H1 (cell line): Measurements from ENCODE around the gene SNX24. TPM values are rescaled to one million over a fixed set of nuclear protein-coding genes. Genes with fewer than 3 reads are reported as not detected.

Experiments used
- ASH2L ChIP-seq: fragments of 200-600, 300-600 bp; sonication (generic); IDR thresholded peaks from one replicate; pipeline ENCODE4 v1.7.1; 2017; ENCODE audit warnings: low read length
- CBX8 ChIP-seq: fragments of 300-800, 300-1000 bp; sonication (generic); IDR thresholded peaks from 2 replicates; pipeline ENCODE4 v1.7.1; 2016; ENCODE audit warnings: low read depth, low read length, borderline replicate concordance
- CEBPB ChIP-seq: IDR thresholded peaks from 2 replicates; pipeline ENCODE4 v1.6.1; 2012; ENCODE audit warnings: low read depth, low read length
- CREB1 ChIP-seq: IDR thresholded peaks from 2 replicates; pipeline ENCODE4 v1.6.1; 2012; ENCODE audit warnings: inconsistent platforms
- CTBP2 ChIP-seq: IDR thresholded peaks from 2 replicates; pipeline ENCODE4 v1.7.0; 2011; ENCODE audit warnings: borderline replicate concordance, mild to moderate bottlenecking, moderate library complexity, mixed read lengths, low read length; ENCODE audit not compliant: insufficient read depth, insufficient read length
- EGR1 ChIP-seq: IDR thresholded peaks from 2 replicates; pipeline ENCODE4 v1.6.1; 2011; ENCODE audit warnings: low read depth, low read length, borderline replicate concordance
- HDAC2 ChIP-seq, 2 experiments: fragments of 300-600 bp in 1 of 2; sonication (generic) in 1 of 2; IDR thresholded peaks; 2 replicates each; pipeline ENCODE4 v1.6.1; 2011 to 2012; ENCODE audit warnings: low read depth in 2 of 2, low read length in 2 of 2, mild to moderate bottlenecking in 2 of 2, moderate library complexity in 2 of 2, borderline replicate concordance in 1 of 2, inconsistent platforms in 1 of 2
- JUN ChIP-seq: IDR thresholded peaks from 2 replicates; pipeline ENCODE4 v1.6.1; 2011; ENCODE audit warnings: low read depth, mild to moderate bottlenecking, improper control_type of control experiment, low read length
- KDM1A ChIP-seq: fragments of 200-600, 300-600 bp; sonication (generic); IDR thresholded peaks from 2 replicates; pipeline ENCODE4 v1.7.1; 2016; ENCODE audit warnings: mild to moderate bottlenecking, low read length, borderline replicate concordance
- KDM4A ChIP-seq: IDR thresholded peaks from one replicate; pipeline ENCODE4 v1.7.1; 2012; ENCODE audit warnings: low read depth, mild to moderate bottlenecking, moderate library complexity, low read length, inconsistent platforms; ENCODE audit not compliant: severe bottlenecking
- PHF8 ChIP-seq: fragments of 200-600 bp; sonication (generic); conservative IDR thresholded peaks from 2 replicates; pipeline ENCODE4 v1.7.1; 2012; ENCODE audit warnings: low read depth, mild to moderate bottlenecking, inconsistent platforms, low read length, moderate library complexity
- RBBP5 ChIP-seq: IDR thresholded peaks from 2 replicates; pipeline ENCODE4 v1.7.1; 2012; ENCODE audit warnings: low read depth, mild to moderate bottlenecking, inconsistent platforms, low read length, moderate library complexity, borderline replicate concordance
- SAP30 ChIP-seq: fragments of 300-600 bp; sonication (generic); IDR thresholded peaks from 2 replicates; pipeline ENCODE4 v1.7.1; 2012; ENCODE audit warnings: low read length, moderate library complexity, mild to moderate bottlenecking, inconsistent platforms; ENCODE audit not compliant: insufficient read depth, insufficient replicate concordance
- SP2 ChIP-seq: IDR thresholded peaks from 2 replicates; pipeline ENCODE4 v1.6.1; 2012; ENCODE audit warnings: mild to moderate bottlenecking, low read length, inconsistent platforms
- TEAD4 ChIP-seq: IDR thresholded peaks from 2 replicates; pipeline ENCODE4 v1.6.1; 2012; ENCODE audit warnings: low read depth, low read length, inconsistent platforms, mixed read lengths
- polyA plus RNA-seq, 7 experiments: library from polyadenylated mRNA; depleted of rRNA in 3 of 7; stranded (reverse) in 5 of 7; unstranded in 2 of 7; fragments of >200 nt in 5 of 7; fragments of 200-250 nt in 2 of 7; gene quantifications; 1 replicate in 5 of 7; 2 replicates in 1 of 7; 4 replicates in 1 of 7; pipeline versions ENCODE4 v1.2.1 to v1.2.3, GENCODE V29; 2011 to 2013; ENCODE audit warnings: missing spikeins in 2 of 7, mixed read lengths in 2 of 7
- total RNA-seq: library from RNA; stranded (reverse); fragmentation: NEBNext Ultra II Directional; extraction: Animal tissue kit (Norgen Biotek cat#: 25700); gene quantifications from 2 replicates; pipeline ENCODE4 v1.2.1, GENCODE V29; 2021
- TF ChIP-seq, protein P1 (sequence below): IDR thresholded peaks from 2 replicates; pipeline ENCODE4 v1.6.1; 2012; ENCODE audit warnings: inconsistent platforms
- TF ChIP-seq, protein P2 (sequence below): IDR thresholded peaks from 2 replicates; pipeline ENCODE4 v1.6.1; 2012; ENCODE audit warnings: inconsistent platforms

Gene SNX24
- total and polyA plus RNA-seq, 2 of the 8 experiments (the other 6 are each of a cell fraction or from before 2014, with no cell fraction given), result 7.3 to 14.3 TPM

DNA sequence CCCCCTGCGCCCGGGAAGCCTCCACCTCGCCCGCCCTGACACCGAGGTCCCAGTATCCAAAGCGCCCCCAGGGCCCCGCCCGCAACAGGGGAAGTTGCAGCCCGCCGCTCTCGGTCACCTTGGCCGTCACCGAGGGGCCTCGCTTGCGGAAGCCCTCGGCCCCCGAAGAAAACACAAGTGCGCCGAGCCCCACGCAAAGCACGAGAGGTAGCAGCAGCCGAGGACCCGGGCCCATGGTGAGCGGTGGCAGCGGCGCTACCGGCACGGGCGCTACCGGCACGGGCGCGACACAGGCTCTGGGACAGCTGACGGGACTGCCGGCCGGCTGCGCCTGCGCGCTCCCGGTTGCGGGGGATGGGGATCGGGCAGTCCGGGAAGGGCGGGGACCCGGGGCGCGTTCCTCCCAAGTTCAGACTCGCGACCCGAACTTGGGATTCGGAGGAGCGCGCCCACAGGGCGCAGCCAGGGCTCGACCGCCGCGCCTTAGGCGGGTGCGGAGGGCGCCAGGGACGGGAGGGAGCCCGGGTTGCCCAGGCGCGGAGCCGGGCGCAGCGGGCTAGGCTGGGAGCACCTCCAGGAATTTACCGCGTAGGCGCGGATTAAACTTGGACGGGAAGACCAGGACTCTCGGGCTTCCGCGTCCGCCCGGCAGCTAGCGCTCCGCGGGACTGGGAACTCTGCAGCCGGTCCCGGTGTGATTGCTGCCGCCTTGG lies 191.1 kb downstream of the SNX24 start, which contains the start of gene PPIC (continued):
- TF ChIP-seq EGR1, result peak; percentile 47; the same call in 1 of the 2 replicates
- TF ChIP-seq CTBP2, result peak; percentile 70
- TF ChIP-seq CEBPB, result no peak
- TF ChIP-seq RBBP5, result 0 out of 2 replicates have a peak, but pooled peaks have one; percentile 70
- peak; percentile 98 for TF ChIP-seq KDM4A
- TF ChIP-seq JUN, result no peak
- TF ChIP-seq, protein P1, sequence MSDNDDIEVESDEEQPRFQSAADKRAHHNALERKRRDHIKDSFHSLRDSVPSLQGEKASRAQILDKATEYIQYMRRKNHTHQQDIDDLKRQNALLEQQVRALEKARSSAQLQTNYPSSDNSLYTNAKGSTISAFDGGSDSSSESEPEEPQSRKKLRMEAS, result peak; percentile 43
- TF ChIP-seq KDM1A, result peak; percentile 77; the same call in 1 of the 2 replicates
- TF ChIP-seq, protein P2, sequence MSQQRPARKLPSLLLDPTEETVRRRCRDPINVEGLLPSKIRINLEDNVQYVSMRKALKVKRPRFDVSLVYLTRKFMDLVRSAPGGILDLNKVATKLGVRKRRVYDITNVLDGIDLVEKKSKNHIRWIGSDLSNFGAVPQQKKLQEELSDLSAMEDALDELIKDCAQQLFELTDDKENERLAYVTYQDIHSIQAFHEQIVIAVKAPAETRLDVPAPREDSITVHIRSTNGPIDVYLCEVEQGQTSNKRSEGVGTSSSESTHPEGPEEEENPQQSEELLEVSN, result 0 out of 2 replicates have a peak, but pooled peaks have one; percentile 14
- no peak for TF ChIP-seq SP2
- TF ChIP-seq CBX8, result no peak
- TF ChIP-seq HDAC2 (IDR thresholded peaks at IDR 0.05; ENCODE audit: borderline replicate concordance in 1 of 2, low read depth in 2 of 2, low read length in 2 of 2), result no peak
- peak; percentile 65 for TF ChIP-seq TEAD4
- TF ChIP-seq SAP30, result no peak
- peak; percentile 94 for TF ChIP-seq ASH2L
- no peak; the same call in 1 of the 2 replicates for TF ChIP-seq CREB1
- TF ChIP-seq PHF8, result peak; percentile 58; the same call in 1 of the 2 replicates
